ENCODE data around the gene TFIP11.
"Not testable (repeated sequence)": the region's sequence is repeated elsewhere in the genome, so short reads cannot be mapped to it uniquely, and the experiment has no call there.

Gene TFIP11

DNA sequence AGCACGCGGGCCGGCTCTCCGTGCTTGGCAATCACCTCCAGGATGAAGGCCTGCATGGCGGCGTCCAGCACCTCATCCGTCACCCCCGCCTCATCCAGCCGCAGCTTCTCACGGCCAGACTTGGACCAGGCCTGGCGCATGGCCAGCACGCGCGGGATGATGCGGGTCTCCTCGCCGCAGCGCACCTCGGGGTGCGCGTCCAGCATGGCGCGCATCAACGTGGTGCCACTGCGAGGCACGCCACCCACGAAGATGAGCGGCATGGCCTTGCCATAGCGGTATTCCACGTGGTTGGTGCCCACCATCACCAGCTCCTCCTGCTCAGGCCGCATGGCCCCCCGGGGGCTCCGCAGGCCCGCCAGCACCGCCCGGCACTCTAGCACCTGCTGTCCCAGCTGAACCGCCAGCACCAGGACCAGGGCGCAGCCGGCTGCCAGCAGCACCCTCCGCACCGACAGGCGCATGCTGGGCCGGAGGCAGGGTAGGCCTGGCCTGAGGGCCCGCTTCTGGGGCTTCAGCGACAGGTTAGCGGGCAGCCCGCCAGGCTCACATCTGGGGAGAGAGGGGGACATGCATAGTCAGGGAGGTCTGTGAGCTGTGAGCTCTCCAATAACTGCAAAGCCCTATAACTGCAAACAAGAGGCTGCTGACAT, 29.0 kb upstream of the TFIP11 start:
- DNase-seq (ENCODE audit: low read depth in 3 of 3): no peak

DNA sequence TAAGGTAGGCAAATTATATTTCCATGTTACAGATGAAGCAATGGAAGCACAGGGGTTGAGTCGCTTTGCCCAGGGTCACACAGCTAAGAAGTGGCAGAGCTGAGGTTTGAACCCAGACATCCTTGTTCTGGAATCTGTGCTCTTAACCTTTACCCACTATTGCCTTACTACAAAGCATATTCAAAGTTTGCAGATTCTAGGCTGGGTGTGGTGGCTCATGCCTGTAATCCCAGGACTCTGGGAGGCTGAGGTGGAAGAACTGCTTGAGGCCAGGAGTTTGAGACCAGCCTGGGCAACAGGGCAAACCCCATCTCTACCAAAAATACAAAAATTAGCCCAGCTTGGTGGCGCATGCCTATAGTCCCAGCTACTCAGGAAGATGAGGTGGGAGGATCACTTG, 27.8 kb upstream of the TFIP11 start:
- no peak for DNase-seq (ENCODE audit: low read depth in 3 of 3)

DNA sequence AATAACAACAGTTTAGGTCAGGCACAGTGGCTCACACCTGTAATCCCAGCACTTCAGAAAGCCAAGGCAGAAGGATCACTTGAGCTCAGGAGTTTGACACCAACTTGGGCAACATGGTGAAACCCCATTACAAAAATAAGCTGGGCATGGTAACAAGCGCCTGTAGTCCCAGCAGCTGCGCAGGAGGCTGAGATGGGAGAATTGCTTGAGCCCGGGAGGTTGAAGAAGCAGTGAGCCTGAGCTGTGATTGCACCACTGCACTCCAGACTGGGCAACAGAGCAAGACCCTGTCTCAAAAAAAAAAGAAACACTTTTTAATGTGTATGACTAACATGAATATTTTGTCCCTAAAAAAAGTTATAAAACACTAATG, 24.5 kb upstream of the TFIP11 start:
- no peak for DNase-seq (ENCODE audit: low read depth in 3 of 3)

DNA sequence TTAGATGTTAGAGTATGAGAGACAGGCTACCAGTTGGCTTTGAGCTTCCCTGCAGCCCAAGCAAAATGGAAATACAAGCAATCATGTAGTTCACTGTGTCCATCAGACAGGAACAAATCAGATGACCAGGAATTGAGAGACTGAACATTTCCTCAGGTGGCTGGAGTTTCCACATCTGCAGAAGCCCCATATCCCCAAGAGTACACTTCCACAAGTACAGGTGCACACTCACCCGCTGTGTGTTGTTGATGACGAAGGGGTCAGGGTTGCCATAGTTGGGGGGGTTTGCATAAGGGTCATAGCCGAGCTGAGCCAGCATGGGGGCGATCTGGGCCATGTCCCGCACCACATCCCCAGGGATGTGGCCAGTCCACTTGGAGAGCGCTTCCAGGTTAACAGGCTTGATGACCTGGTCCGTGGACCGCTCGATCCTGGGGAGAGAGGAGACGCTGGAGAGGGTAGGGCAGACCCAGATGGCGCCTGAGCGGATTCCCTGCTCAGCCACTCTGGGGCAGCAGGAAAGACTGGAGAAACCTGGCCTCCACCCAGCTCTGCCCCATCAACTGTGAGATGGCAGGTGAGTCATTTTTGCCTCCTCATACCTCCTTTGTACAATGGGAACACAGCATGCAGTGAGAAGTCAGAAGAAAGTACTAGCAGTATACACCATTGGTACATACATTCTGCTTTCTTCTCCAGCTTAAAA, 23.9 kb upstream of the TFIP11 start:
- DNase-seq (ENCODE audit: low read depth in 3 of 3): no peak

DNA sequence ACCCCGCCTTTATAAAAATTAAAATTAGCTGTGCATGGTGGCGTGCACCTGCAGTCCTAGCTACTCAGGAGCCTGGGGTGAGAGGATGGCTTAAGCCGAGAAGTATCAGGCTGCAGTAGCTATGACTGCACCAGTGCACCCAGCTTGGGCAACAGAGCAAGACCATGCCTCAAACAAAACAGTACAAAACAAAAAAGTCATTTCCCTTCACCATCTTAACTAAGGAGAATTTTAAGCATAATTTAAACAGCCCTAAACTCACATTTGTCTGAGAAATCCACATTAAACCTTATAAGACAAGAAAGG, 23.3 kb upstream of the TFIP11 start:
- DNase-seq (ENCODE audit: low read depth in 3 of 3): no peak

DNA sequence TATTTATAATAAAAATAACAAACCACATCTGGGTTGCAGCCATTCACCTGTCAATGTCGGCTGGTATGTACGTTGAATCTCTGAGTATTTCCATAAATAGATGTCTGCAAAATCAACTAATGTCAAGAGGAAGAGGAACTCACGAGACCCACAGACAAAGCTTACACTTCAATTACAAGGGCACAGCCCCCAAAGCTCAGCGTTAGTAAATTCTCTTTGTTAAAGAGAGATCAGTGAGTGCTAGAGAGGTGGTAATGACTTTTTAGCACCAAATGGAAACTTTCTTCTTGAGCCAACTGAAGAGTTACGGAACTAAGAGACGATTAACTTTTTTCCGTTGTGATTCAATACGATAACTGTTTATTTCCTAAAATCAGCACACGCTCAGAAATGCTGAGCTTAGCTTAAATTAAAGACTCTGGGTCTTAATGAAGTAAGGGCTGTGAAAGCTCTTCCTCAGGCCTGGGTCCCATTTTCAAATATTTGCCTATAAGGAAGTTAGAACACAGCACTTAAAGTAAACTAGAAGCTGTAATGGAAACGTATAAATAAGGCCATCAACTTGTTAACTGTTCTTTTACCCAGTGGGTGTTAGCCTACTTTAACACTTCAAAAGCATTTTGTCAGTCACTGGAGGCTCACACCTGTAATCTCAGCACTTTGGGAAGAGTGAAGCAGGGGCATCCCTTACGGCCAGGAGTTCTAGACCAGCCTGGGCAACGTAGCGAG, 22.8 kb upstream of the TFIP11 start:
- DNase-seq (ENCODE audit: low read depth in 3 of 3): no peak

DNA sequence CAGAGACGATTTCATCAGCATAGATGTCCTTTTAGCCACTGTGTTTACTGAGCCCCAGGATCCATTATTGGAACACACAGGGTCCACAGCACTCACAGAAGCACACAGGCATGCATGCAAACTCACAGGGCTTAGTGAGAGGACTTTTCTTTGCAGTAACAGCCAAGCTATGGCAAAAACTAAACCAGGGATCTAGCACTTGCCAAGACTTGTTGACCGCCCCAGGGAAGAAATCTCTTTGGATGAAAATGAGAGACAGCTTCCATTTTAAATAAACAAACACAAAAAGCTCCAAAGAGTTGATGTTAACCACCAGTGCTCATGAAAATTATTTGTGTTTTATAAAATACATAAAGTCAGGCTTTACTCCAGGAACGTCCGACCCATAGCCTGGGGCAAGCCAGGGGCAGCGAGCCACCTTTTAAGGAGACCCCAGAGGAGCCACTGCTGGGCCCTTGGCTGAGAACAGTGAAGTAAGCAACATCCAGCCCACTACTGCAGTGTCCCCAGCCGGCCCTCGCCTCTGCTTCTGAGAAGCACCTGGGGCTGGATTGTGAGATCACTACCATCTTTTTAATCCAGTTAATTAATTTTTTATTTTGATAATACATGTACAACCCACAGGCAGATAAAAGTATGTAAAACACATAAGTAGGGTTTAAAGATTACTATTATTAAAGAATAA, 22.0 kb upstream of the TFIP11 start:
- DNase-seq (ENCODE audit: low read depth in 3 of 3): no peak

DNA sequence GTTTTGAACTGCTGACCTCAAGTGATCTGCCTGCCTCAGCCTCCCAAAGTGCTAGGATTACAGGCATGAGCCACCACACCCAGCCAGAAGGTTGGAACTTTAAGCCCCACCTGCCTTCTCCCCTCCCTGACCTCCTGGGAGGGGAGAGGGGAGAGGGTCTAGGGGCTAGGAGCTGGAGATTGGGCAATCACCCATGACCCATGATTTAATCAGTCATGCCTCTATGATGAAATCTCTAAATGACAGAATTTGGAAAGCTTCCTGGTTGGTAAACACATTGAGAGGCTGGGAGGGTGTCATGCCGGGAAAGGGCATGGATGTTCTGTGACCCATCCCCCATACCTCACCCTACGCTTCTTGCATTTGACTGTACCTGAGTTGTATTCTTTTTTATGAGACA, 17.1 kb upstream of the TFIP11 start:
- DNase-seq (ENCODE audit: low read depth in 3 of 3): no peak

DNA sequence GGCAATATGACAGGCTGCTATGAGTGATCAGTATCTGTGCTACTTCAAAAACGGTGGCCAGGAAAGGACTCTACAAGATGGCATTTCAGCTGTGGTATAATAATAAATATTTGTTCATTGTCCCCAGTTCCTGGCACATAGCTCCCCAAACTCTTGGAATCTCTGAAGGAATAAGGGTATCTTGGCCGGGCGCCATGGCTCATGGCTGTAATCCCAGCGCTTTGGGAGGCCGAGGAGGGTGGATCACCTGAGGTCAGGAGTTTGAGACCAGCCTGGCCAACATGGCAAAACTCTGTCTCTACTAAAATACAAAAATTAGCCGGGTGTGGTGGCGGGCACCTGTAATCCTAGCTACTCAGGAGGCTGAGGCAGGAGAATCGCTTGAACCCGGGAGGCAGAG, 16.2 kb upstream of the TFIP11 start:
- DNase-seq (ENCODE audit: low read depth in 3 of 3): not testable (repeated sequence)

DNA sequence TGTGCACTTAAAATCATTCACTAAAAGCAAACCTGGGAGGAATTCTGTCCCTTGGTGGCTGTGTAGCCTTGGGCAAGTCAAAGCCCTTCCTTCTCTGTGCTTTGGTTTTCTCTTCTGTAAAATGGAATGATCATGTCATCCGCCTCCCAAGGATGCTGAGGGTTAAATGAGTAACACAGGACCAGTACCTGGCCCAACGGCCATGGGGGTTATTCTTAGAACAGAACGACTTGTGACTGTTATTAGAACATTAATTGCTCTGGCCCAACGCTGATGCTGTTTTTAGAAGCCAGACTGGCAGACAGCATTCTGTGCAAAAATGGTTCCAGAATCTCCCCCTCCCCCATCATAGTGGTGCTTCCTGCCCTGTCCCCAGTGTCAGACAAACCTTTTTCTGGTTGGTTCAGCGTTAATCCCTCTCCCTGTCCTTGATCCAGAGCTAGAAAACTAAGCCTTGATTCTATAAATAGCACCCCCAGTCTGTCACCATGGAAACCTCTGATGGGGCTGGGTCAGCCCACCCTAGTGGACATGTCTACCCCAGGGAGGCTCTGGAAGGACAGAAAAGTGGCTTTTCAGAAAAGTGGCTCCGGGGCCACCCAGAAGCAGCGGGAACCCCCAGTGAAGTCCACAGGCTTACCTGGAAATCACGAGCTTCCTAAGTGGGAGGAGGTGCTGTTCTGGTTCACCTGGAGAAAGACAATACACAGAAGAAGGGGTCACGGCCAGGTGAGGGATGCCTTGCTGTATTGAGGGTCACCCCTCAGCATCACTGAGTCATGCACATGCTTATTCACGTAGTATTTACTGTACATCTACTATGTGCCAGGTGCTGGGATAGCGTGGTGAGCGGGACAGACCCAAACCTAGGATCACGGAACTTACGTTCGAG, 15.5 kb upstream of the TFIP11 start:
- no peak for DNase-seq (ENCODE audit: low read depth in 3 of 3)

DNA sequence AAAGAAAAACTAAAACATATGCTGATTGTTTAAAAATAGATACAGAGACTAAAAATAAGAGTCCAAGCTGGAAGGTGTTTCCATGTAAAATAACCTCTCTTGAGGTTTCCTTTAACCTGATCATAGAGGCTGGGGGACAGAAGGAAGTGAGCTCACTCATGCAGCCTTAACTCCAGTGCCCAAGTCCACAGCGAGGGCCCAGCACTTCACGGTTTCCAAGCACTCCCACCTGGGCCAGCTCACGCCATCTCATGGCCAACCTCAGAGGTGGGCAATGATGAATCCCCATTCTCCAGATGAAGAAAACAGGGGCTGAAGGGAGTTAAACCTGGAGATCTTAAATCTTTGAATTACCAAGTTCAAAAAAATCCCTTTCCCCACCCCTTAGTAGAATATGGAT, 14.9 kb upstream of the TFIP11 start:
- DNase-seq (ENCODE audit: low read depth in 3 of 3): no peak

DNA sequence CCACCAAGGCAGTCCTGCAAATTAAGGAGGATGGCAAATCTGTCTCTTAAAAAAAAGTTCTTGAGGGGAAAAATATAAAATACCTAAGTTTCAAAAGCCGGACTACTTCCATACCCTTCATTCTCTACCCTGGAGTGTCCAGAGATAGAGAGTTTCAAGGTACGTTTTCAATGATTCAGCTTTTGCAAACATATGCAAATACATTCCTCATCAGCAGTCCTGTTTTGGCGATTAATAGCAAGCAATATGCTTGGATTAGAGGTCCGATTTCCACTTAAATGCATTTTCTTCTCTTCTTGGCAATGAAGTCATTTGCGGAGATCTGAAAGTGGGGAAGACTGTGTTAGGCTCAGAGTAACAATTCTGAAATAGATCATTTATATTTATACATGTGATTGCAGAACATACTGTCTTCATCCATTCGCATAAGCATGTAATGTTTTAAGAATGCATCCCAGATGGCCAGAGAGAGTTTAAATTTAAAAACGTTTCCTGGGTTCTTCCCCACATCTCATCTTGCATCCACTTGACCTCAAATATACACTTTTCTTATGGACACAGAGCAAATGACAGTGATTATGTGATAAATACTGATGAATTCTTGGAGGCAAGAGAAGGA, 13.8 kb upstream of the TFIP11 start:
- DNase-seq (ENCODE audit: low read depth in 3 of 3): no peak

DNA sequence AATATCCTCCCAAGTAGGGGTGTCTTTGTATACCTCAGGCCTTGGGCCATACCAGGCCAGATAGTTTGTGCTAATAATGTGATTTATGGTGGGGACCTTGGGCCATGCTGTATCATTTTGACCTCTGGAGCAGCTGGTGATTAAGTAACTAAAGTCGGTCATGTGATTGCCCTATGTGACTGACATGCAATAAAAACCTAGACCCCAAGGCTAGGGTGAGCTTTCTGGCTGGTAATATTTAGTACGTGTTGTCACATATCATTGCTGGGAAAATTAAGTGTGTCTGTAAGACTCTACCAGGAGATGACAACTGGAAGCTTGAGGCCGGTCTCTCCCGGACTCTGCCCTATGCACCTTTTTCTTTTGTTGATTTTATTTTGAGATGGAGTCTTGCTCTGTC, 12.6 kb upstream of the TFIP11 start:
- DNase-seq (ENCODE audit: low read depth in 3 of 3): no peak

DNA sequence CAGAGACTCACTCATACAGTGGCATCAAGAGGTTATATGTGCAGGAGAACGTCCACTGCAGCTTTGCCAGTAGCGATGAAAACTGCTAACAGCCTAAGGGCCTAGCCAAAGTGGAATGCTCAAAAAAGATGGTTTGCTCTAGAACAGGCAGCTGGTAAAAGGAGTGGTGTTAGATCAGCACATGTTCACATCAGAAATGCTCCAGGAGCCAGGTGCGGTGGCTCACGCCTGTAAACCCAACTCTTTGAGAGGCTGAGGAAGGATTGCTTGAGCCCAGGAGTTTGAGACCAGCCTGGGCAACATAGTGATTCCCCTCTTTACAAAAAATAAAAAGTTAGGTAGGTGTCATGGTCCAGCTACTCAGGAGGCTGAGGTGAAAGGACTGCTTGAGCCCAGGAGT, 10.3 kb upstream of the TFIP11 start:
- no peak for DNase-seq (ENCODE audit: low read depth in 3 of 3)

DNA sequence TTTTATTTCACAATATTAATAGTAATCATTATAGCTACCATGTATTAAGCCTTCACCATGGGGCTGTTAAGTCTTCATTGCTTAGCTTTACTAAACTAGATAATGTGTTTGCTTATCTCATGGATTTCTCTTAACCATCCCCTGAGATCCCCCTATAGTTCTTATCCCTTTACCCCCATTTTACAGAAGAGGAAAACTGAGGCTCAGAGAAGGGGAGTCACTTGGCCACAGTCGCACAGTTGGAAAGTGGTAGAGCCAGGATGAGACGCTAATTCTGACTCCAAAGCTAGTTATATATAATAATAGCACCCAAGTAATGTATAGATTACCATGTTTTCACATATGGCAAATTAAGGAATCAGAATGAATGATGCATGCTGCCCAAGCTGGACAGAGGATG, 9.7 kb upstream of the TFIP11 start:
- no peak for DNase-seq (ENCODE audit: low read depth in 3 of 3)

DNA sequence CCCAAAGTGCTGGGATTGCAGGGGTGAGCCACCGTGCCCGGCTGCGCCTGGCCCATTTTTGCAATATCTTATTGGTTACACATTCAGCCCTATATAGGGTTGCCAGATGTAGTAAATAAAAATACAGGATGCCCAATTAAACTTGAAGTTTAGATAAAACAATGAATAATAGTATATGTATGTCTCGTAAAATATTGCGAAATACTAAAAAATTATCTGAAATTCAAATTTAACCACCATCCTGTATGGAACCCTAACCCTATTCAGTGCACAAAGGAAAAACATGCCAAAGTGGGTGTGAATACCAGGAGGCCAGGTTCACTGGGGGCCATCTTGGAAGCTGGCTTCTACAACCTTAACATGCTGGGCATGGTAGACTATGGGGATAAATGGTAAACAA, 5.2 kb upstream of the TFIP11 start:
- no peak for DNase-seq (ENCODE audit: low read depth in 3 of 3)

DNA sequence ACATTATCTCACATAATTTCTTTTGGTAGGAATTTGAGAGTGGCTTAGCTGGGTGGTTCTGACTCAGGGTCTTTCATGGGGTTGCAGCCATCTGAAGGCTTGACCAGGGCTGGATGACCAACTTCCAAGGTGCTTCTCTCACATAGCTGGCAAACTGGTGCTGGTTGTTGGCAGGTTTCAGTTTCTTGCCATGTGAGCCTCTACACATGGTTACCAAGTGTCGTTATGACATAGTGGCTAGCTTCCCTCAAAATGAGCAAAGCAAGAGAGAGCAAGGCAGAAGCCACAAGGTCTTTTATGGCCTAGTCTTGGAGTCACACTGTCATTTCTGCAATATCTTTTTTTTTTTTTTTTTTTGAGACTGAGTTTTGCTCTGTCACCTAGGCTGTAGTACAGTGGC, 4.2 kb upstream of the TFIP11 start:
- no peak for DNase-seq (ENCODE audit: low read depth in 3 of 3)

DNA sequence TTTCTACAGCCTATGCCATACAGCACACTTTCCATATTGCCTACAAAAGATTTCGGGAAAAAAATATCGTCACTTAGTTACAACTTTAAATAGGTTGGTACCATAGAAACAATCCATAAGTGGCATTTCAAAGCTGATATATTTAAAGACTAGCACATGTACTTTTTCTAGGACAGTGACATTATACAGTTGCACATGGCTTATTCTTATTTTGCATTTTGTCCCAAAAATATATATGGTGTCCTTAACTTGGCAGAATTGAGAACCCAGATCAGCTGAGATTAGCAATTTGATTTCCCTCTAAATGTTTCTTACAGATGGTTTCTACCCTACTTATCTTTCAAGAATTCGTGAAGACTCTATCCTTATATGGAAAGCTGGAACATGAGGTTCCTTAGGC, 3.7 kb upstream of the TFIP11 start:
- no peak for DNase-seq (ENCODE audit: low read depth in 3 of 3)

DNA sequence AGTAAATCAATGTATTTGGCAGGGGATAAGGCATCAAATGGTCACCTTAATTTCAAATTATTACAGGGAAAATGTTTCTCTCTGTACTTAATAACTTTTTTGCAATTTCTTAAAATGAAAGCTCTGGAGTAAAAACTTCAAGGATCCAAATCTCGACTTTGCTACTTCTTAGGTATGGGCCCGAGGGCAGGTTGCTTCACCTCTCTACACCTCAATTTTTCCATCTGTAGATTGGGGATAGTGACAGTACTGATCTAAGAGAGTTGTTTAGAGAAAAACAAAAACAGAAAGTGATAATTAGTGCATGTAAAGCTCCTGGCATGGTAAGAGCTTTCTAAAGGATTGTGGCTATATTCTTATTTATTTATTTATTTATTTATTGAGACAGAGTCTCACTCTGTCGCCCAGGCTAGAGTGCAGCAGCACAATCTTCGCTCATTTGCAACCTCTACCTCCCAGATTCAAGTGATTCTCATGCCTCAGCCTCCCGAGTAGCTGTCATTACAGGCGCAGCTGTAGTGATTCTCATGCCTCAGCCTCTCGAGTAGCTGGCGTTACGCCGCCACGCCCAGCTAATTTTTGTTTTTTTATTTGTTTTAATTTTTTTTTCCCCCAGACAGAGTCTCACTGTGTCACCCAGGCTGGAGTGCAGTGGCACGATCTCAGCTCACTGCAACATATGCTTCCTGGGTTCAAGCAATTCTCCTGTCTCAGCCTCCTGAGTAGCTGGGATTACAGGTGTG, 2.3 kb upstream of the TFIP11 start:
- no peak for DNase-seq (ENCODE audit: low read depth in 3 of 3)

DNA sequence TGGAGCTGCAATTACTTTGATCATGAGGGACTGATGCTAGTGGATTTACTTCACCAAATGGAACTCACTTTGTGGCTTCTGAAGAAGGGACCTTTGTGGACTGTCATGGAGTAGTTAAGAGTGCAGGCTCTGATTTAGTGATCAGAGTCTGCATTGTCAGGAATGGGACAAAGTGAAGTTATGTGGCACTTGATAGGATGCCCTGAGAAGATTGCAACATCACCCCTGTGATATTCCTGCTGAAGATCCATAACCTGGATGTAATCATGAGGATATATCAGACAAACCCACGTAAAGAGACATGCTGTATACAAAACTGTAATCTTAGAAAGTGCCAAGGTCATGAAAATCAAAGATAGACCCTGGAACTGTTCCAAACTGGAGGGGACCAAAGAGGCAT, 1.6 kb upstream of the TFIP11 start:
- no peak for DNase-seq (ENCODE audit: low read depth in 3 of 3)

DNA sequence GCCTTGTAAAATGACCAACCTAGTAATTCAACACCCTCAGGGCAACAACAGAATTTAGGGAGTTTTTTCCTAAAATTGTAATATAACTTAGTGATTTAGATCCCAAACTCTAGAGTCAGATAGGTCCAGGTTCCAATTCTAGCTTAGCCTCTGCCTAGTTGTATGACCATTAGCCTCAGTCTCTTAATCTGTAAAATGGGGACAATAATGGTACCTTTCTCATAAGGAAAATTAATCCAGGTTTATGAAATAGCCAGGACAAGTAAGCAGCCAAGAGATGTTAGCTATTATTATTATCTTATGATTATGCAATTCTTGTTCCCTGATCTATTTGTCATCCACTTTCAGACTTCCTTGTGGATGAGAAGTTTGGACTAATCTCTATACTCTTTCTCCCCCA, 4.1 kb downstream of the TFIP11 start:
- no peak for DNase-seq (ENCODE audit: low read depth in 3 of 3)

All from stimulated activated CD4-positive, alpha-beta T cell treated with anti-CD3 and anti-CD28 coated beads, TNF-alpha, amount 100 ng/mL, for 48 hours (primary cell).